Measurements from ENCODE around the gene BEGAIN.

The BEGAIN gene

GRCh38 chr14:100548295-100548655, 38.9 kb downstream of the BEGAIN start:
- no peak for DNase-seq

GRCh38 chr14:100547633-100548294, 39.5 kb downstream of the BEGAIN start:
- DNase-seq = no peak

GRCh38 chr14:100546051-100546443, 41.2 kb downstream of the BEGAIN start:
- DNase-seq = no peak

- DNase-seq = no peak
Observed at GRCh38 chr14:100545359-100545758, 41.9 kb downstream of the BEGAIN start.

- no peak for DNase-seq
Observed at GRCh38 chr14:100544506-100545141, 42.6 kb downstream of the BEGAIN start.

GRCh38 chr14:100543471-100544455, 43.5 kb downstream of the BEGAIN start:
- DNase-seq = no peak

GRCh38 chr14:100542619-100543205, 44.5 kb downstream of the BEGAIN start:
- no peak for DNase-seq

- no peak for DNase-seq
Observed at GRCh38 chr14:100541621-100542560, 45.3 kb downstream of the BEGAIN start.

GRCh38 chr14:100540926-100541620, 46.1 kb downstream of the BEGAIN start:
- no peak for DNase-seq

- DNase-seq = no peak
Observed at GRCh38 chr14:100540141-100540925, 46.9 kb downstream of the BEGAIN start.

GRCh38 chr14:100539766-100540140, 47.5 kb downstream of the BEGAIN start:
- DNase-seq = no peak

GRCh38 chr14:100539003-100539660, 48.1 kb downstream of the BEGAIN start:
- DNase-seq = no peak

GRCh38 chr14:100538351-100539002, 48.7 kb downstream of the BEGAIN start:
- DNase-seq = no peak

GRCh38 chr14:100537446-100538350, 49.5 kb downstream of the BEGAIN start:
- DNase-seq = no peak

- DNase-seq = no peak
Observed at GRCh38 chr14:100536721-100537445, 50.3 kb downstream of the BEGAIN start.

- DNase-seq = no peak
Observed at GRCh38 chr14:100536121-100536510, 51.1 kb downstream of the BEGAIN start.

- DNase-seq = no peak
Observed at GRCh38 chr14:100535287-100536120, 51.7 kb downstream of the BEGAIN start.

Data from GOT3 (cell line).